Type B pancreatic cell (in vitro differentiated cells): ENCODE data around the gene DCAF10. TPM values are rescaled to one million over a fixed set of nuclear protein-coding genes. Genes with fewer than 3 reads are reported as not detected.
"Not testable (repeated sequence)": the region's sequence is repeated elsewhere in the genome, so short reads cannot be mapped to it uniquely, and the experiment has no call there.

ENCODE experiments used
- DNase-seq: peaks from one replicate; pipeline ENCODE4 v3.0.0; 2021; ENCODE audit warnings: mixed read lengths; ENCODE audit not compliant: unreplicated experiment; ENCODE audit errors: extremely low spot score
- H3K27ac Mint-ChIP-seq: 2 replicates; pipeline ENCODE4 v1.8.0; 2021; ENCODE audit warnings: mild to moderate bottlenecking, mixed read lengths
- H3K27me3 Mint-ChIP-seq: 2 replicates; pipeline ENCODE4 v1.8.0; 2021; ENCODE audit warnings: mixed read lengths
- H3K36me3 Mint-ChIP-seq: 2 replicates; pipeline ENCODE4 v1.8.0; 2021; ENCODE audit warnings: mixed read lengths
- H3K4me1 Mint-ChIP-seq: one replicate; pipeline ENCODE4 v1.8.0; 2021; ENCODE audit warnings: mixed read lengths; ENCODE audit not compliant: unreplicated experiment
- H3K4me3 Mint-ChIP-seq: 2 replicates; pipeline ENCODE4 v1.8.0; 2021; ENCODE audit warnings: mild to moderate bottlenecking, mixed read lengths
- H3K9me3 Mint-ChIP-seq: 2 replicates; pipeline ENCODE4 v1.8.0; 2021; ENCODE audit warnings: mixed read lengths
- total RNA-seq: library from RNA; stranded (reverse); gene quantifications from 2 replicates; pipeline ENCODE4 v1.2.1, GENCODE V29; 2021; ENCODE audit warnings: low replicate concordance
- TF ChIP-seq, protein P1 (sequence below): fragments of 200-600 bp; sonication (generic); conservative IDR thresholded peaks from 2 replicates; pipeline ENCODE4 v1.5.0; 2021; ENCODE audit warnings: antibody characterized with exemption, mild to moderate bottlenecking

Gene DCAF10
- total RNA-seq, 1 donor from 2014 or later: 30.2 TPM

DNA sequence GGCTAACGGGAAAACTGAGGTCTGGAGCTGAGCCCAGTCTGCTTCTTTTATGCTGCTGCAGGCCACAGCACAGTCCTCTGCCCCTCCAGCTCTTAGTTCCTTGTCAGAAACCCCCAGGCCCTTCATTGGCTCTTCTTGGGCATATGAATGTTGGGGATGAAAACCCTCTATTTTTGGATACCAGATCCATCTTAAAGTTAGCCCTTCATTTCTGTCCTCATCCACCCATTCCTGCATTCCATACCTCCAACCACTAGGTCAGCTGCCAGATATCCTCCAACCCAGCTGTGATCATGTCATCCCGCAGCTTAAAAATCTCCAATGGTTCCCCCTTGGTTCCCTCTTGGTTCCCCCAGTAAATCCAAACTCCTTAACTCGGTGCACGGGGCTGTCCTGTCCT lies 105.2 kb downstream of the DCAF10 start:
- TF ChIP-seq, protein P1, sequence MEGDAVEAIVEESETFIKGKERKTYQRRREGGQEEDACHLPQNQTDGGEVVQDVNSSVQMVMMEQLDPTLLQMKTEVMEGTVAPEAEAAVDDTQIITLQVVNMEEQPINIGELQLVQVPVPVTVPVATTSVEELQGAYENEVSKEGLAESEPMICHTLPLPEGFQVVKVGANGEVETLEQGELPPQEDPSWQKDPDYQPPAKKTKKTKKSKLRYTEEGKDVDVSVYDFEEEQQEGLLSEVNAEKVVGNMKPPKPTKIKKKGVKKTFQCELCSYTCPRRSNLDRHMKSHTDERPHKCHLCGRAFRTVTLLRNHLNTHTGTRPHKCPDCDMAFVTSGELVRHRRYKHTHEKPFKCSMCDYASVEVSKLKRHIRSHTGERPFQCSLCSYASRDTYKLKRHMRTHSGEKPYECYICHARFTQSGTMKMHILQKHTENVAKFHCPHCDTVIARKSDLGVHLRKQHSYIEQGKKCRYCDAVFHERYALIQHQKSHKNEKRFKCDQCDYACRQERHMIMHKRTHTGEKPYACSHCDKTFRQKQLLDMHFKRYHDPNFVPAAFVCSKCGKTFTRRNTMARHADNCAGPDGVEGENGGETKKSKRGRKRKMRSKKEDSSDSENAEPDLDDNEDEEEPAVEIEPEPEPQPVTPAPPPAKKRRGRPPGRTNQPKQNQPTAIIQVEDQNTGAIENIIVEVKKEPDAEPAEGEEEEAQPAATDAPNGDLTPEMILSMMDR: no peak
- Mint-ChIP-seq H3K4me1 (peaks cover 16% of the 10 kb centered on the region), H3K9me3 (no peaks in the 10 kb centered on the region), H3K4me3 (peak overlapping the region; percentile 68), H3K36me3 (no peaks in the 10 kb centered on the region), H3K27ac (no peak overlapping the region), H3K27me3 (no peaks in the 10 kb centered on the region)
- DNase-seq: no peak

DNA sequence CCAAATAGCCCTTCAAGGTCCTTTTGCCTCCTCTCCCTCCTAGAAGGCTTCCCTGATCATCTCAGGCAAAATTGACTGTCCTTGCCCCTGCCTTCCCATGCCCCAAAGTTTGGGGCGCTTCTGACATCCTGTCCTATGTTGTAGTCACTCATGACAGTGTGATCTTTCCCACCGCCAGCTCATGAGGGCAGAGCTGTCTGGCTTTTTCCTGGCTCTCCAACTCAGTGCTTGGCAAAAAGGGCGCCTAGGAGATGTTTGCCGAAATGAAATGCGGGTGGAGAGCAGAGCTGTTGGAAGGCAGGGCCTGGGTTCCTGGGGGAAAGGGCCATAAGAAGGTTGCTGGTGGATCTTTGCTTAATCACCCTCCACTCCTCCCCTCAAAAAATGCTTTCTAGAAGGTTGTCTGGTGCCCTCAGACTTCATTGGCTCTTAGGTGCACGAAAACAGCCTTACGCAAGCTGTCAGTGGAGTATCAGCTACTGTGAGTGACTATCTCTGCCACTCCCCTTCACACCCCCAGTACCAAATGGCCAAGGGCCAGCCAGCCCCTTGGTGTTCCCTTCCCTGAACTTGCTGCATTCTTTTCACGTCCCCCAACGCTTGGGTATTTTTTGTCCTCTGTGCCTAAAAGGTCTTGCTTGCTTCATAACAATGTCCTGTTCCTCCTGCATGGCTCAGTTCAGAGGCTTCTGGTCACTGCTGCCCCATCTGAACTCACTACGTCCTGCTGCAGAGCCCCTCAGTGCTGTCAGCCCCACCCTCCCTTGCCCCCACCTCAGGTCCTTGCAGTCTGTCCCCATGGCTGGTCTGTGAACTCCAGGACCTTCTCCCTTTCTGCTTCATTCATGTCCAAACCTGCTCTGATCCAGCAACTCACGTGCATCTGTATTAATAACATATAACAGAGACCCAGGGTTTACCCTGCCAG lies 106.0 kb downstream of the DCAF10 start:
- Mint-ChIP-seq H3K36me3 (no peaks in the 10 kb centered on the region), H3K27ac (no peak overlapping the region), H3K27me3 (no peaks in the 10 kb centered on the region), H3K9me3 (no peaks in the 10 kb centered on the region), H3K4me3 (peak overlapping the region; percentile 68), H3K4me1 (peaks cover 16% of the 10 kb centered on the region)
- DNase-seq: no peak
- TF ChIP-seq, protein P1: no peak

- H3K4me1 Mint-ChIP-seq: peaks cover 12% of the 10 kb centered on the region
- DNase-seq: no peak
- no peaks in the 10 kb centered on the region for H3K9me3 Mint-ChIP-seq
- no peaks in the 10 kb centered on the region for H3K36me3 Mint-ChIP-seq
- H3K27ac Mint-ChIP-seq: no peak overlapping the region
- no peak overlapping the region for H3K4me3 Mint-ChIP-seq
- TF ChIP-seq, protein P1: no peak
- no peaks in the 10 kb centered on the region for H3K27me3 Mint-ChIP-seq
Measured at GRCh38 chr9:37908283-37908682, 107.7 kb downstream of the DCAF10 start.

GRCh38 chr9:37908698-37909186 lies 108.1 kb downstream of the DCAF10 start:
- H3K27ac Mint-ChIP-seq: no peak overlapping the region
- H3K4me3 Mint-ChIP-seq: no peak overlapping the region
- H3K36me3 Mint-ChIP-seq: no peaks in the 10 kb centered on the region
- H3K9me3 Mint-ChIP-seq: no peaks in the 10 kb centered on the region
- H3K27me3 Mint-ChIP-seq: no peaks in the 10 kb centered on the region
- no peak for DNase-seq
- H3K4me1 Mint-ChIP-seq: peaks cover 16% of the 10 kb centered on the region
- TF ChIP-seq, protein P1: no peak

DNA sequence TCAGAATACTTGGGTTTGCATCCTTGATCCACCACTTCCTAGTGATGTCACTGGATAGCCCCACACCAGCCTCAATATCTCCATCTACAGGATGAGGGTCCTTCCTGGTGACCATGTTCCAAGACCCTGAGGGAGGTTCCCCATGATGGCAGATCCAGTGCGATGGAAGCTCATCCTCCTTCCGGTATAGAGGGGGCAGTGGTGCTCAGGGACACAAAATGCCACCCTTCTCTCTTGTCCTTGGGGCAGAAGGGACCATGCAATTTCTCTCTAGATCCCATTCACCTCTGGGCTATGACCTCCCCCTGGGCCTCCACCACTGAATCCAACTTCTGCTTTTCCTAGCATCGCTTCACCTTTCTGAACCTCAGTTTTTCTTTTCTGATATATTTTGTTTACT lies 108.7 kb downstream of the DCAF10 start:
- peaks cover 15% of the 10 kb centered on the region for H3K4me1 Mint-ChIP-seq
- TF ChIP-seq, protein P1: no peak
- H3K9me3 Mint-ChIP-seq: no peaks in the 10 kb centered on the region
- no peak overlapping the region for H3K27ac Mint-ChIP-seq
- no peak overlapping the region for H3K4me3 Mint-ChIP-seq
- H3K36me3 Mint-ChIP-seq: no peaks in the 10 kb centered on the region
- no peaks in the 10 kb centered on the region for H3K27me3 Mint-ChIP-seq
- DNase-seq: no peak

DNA sequence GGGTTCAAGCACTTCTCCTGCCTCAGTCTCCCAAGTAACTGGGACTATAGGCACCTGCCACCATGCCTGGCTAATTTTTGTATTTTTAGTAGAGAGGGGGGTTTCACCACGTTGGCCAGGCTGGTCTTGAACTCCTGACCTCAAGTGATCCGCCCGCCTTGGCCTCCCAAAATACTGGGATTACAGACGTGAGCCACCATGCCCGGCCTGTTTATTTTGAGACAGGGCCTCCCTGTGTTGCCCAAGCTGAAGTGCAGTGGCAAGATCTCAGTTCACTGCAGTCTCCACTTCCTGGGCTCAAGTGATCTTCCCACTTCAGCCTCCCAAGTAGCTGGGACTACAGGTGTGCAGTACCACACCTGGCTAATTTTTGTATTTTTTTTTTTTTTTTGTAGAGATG lies 109.2 kb downstream of the DCAF10 start:
- H3K9me3 Mint-ChIP-seq, DNase-seq, H3K27ac Mint-ChIP-seq, H3K36me3 Mint-ChIP-seq, H3K27me3 Mint-ChIP-seq, H3K4me3 Mint-ChIP-seq, H3K4me1 Mint-ChIP-seq: not testable (repeated sequence)
